OCI-LY3 (cell line): ENCODE data around the gene CCM2.

Experiments
- H2AFZ ChIP-seq: fragments of 200-600, 300-600 bp; shearing (Covaris generic); 2 replicates; pipeline ENCODE4 v1.6.0; 2014; ENCODE audit warnings: antibody characterized with exemption, low read depth, low read length
- H3K27ac ChIP-seq: fragments of 200-600, 300-600 bp; sonication (generic); 2 replicates; pipeline ENCODE4 v1.5.1; 2014; ENCODE audit warnings: mild to moderate bottlenecking, low read length, moderate library complexity, mixed read lengths
- H3K27me3 ChIP-seq: fragments of 200-600, 300-600 bp; sonication (generic); 2 replicates; pipeline ENCODE4 v1.6.1; 2014; ENCODE audit warnings: low read depth, low read length, mixed read lengths
- H3K36me3 ChIP-seq: fragments of 200-600, 300-600 bp; sonication (generic); replicated peaks from 2 replicates; pipeline ENCODE3; 2014; ENCODE audit warnings: low read depth, low read length, mixed read lengths
- H3K4me1 ChIP-seq: fragments of 300-600, 200-600 bp; sonication (generic); 2 replicates; pipeline ENCODE4 v1.6.1; 2014; ENCODE audit warnings: low read length, mixed read lengths
- H3K4me2 ChIP-seq: fragments of 200-600, 300-600 bp; sonication (generic); 2 replicates; pipeline ENCODE4 v1.6.1; 2014; ENCODE audit warnings: low read length, mixed read lengths
- H3K4me3 ChIP-seq: fragments of 300-600, 200-600 bp; sonication (generic); 2 replicates; pipeline ENCODE4 v1.5.1; 2014; ENCODE audit warnings: antibody characterized with exemption, mild to moderate bottlenecking, low read length, moderate library complexity
- H3K79me2 ChIP-seq: fragments of 300-600, 200-600 bp; shearing (Covaris generic); 2 replicates; pipeline ENCODE4 v1.6.1; 2014; ENCODE audit warnings: mild to moderate bottlenecking, low read length, mixed read lengths
- H3K9ac ChIP-seq: fragments of 300-600, 200-600 bp; shearing (Covaris generic); 2 replicates; pipeline ENCODE4 v1.6.0; 2014; ENCODE audit warnings: mild to moderate bottlenecking, low read length, moderate library complexity
- H3K9me3 ChIP-seq: fragments of 200-600, 300-600 bp; shearing (Covaris generic); 2 replicates; pipeline ENCODE4 v1.6.1; 2014; ENCODE audit warnings: low read length, mixed read lengths; ENCODE audit not compliant: insufficient read depth
- H4K20me1 ChIP-seq: fragments of 200-600, 300-600 bp; sonication (generic); 2 replicates; pipeline ENCODE4 v1.6.1; 2016; ENCODE audit warnings: low read length, mixed read lengths; ENCODE audit not compliant: insufficient read depth
- EZH2phosphoT487 ChIP-seq: fragments of 200-600 bp; shearing (Covaris generic); IDR thresholded peaks from 2 replicates; pipeline ENCODE4 v1.6.1; 2018; ENCODE audit warnings: antibody characterized with exemption, mixed run types, low read depth
- TF ChIP-seq, protein P1 (sequence below): fragments of 200-600, 300-600 bp; sonication (generic); IDR thresholded peaks from 2 replicates; pipeline ENCODE4 v1.5.1; 2014; ENCODE audit warnings: antibody characterized with exemption, low read length, low read depth

Gene CCM2

GRCh38 chr7:45048748-45049147, 48.7 kb downstream of the CCM2 start:
- Histone ChIP-seq H3K9ac (no peak overlapping the region), H3K27me3 (no peaks in the 10 kb centered on the region), H3K9me3 (no peaks in the 10 kb centered on the region), H4K20me1 (peaks cover 9% of the 10 kb centered on the region; the same call in 1 of the 2 replicates), H2AFZ (no peak overlapping the region), H3K79me2 (no peaks in the 10 kb centered on the region), H3K36me3 (peaks cover 6% of the 10 kb centered on the region), H3K4me2 (no peak overlapping the region), H3K27ac (no peak overlapping the region), H3K4me1 (peaks cover 4% of the 10 kb centered on the region), H3K4me3 (no peak overlapping the region)
- no peak for TF ChIP-seq EZH2phosphoT487
- TF ChIP-seq, protein P1, sequence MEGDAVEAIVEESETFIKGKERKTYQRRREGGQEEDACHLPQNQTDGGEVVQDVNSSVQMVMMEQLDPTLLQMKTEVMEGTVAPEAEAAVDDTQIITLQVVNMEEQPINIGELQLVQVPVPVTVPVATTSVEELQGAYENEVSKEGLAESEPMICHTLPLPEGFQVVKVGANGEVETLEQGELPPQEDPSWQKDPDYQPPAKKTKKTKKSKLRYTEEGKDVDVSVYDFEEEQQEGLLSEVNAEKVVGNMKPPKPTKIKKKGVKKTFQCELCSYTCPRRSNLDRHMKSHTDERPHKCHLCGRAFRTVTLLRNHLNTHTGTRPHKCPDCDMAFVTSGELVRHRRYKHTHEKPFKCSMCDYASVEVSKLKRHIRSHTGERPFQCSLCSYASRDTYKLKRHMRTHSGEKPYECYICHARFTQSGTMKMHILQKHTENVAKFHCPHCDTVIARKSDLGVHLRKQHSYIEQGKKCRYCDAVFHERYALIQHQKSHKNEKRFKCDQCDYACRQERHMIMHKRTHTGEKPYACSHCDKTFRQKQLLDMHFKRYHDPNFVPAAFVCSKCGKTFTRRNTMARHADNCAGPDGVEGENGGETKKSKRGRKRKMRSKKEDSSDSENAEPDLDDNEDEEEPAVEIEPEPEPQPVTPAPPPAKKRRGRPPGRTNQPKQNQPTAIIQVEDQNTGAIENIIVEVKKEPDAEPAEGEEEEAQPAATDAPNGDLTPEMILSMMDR: no peak

DNA sequence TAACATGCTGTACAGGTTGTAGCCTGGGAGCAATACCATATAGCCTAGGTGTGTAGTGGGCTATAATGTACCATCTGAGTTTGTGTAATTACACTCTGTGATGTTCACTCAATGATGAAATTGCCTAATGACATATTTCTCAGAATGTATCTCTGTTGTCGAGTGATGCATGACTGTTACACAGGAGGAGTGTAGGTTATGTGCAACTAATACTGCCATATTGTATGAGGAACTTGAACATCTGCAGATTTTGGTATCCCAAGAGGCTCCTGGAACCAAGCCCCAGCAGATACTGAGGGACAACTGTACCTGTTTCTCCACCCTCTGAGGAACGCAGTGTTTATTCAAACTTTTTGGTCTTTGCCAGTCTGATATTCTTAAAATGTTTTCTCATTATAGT, 50.2 kb downstream of the CCM2 start:
- Histone ChIP-seq H3K4me2 (no peak overlapping the region), H3K9me3 (no peaks in the 10 kb centered on the region), H3K4me1 (no peaks in the 10 kb centered on the region), H3K4me3 (no peak overlapping the region), H4K20me1 (peaks cover 9% of the 10 kb centered on the region; the same call in 1 of the 2 replicates), H2AFZ (no peak overlapping the region), H3K36me3 (peaks cover 6% of the 10 kb centered on the region), H3K27me3 (no peaks in the 10 kb centered on the region), H3K9ac (no peak overlapping the region), H3K79me2 (no peaks in the 10 kb centered on the region), H3K27ac (no peak overlapping the region)
- TF ChIP-seq, protein P1: no peak
- no peak for TF ChIP-seq EZH2phosphoT487

DNA sequence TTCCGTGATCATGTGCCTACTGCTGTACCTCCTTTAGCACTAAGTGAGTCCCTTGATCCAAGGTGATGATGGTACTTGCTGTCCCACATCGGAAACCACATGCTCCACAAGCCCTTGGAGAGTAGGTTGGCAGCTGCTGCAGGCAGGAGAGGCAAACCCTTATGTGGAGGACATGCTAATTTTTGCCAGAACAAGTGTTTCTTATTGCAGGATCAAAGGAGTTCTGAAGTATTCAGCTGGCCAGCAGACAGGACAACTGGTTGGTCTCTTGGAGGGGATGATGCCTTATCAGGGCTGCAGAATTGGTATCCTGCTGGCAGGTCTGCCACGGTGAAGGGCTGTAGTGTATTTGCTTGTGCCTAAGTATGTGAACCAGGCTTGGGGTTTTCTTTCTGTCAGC, 52.0 kb downstream of the CCM2 start:
- no peak overlapping the region for H3K27ac ChIP-seq

DNA sequence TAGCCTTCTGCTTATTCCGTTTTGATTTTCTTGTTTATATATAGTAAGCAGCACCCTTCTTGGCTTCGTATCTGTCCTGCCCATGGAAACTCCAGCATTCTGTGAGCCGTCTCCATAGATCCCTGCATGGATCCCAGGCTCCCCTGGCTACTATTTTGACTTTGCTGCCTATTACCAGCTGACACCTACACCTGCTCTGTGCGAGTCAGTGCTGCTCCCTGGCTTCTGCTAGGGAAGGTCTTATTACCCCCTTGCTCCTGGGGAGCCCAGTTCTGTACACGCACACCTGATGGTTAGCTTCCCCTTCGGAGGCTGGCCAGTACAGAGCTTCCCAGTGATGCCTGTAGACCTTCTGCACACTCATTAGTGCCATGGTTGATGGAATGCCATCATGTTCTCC, 53.4 kb downstream of the CCM2 start:
- Histone ChIP-seq H3K4me3 (no peak overlapping the region), H3K36me3 (peaks cover 2% of the 10 kb centered on the region), H4K20me1 (peaks cover 15% of the 10 kb centered on the region), H3K79me2 (no peaks in the 10 kb centered on the region), H3K27me3 (no peaks in the 10 kb centered on the region), H3K27ac (no peak overlapping the region), H3K4me2 (no peak overlapping the region), H3K4me1 (no peaks in the 10 kb centered on the region), H3K9ac (no peak overlapping the region), H2AFZ (no peak overlapping the region), H3K9me3 (no peaks in the 10 kb centered on the region)
- TF ChIP-seq EZH2phosphoT487: no peak
- TF ChIP-seq, protein P1: no peak

More for the DNA sequence above, 52.0 kb downstream of the CCM2 start:
- Histone ChIP-seq H3K4me3 (no peak overlapping the region), H3K27me3 (no peaks in the 10 kb centered on the region), H3K4me2 (no peak overlapping the region), H2AFZ (no peak overlapping the region), H3K9ac (no peak overlapping the region), H3K79me2 (no peaks in the 10 kb centered on the region), H3K36me3 (peaks cover 2% of the 10 kb centered on the region), H3K4me1 (no peaks in the 10 kb centered on the region), H4K20me1 (peaks cover 9% of the 10 kb centered on the region; the same call in 1 of the 2 replicates), H3K9me3 (no peaks in the 10 kb centered on the region)
- no peak for TF ChIP-seq EZH2phosphoT487
- TF ChIP-seq, protein P1: no peak
